TTC549 (cell line): ENCODE results near the gene RSPRY1.
"Not testable (repeated sequence)": the region's sequence is repeated elsewhere in the genome, so short reads cannot be mapped to it uniquely, and the experiment has no call there.

Experiments
- FAIRE-seq: peaks from 2 replicates; lab custom pipeline; 2012; peaks lifted over from hg19 to GRCh38; lab: Jason Lieb, UNC

RSPRY1 gene

GRCh38 chr16:57186872-57187854, 1.0 kb downstream of the RSPRY1 start:
- no peak for FAIRE-seq

GRCh38 chr16:57187902-57188710, 2.0 kb downstream of the RSPRY1 start:
- FAIRE-seq: not testable (repeated sequence)

GRCh38 chr16:57188711-57189002, 2.5 kb downstream of the RSPRY1 start:
- FAIRE-seq: no peak

- not testable (repeated sequence) for FAIRE-seq
Observed at GRCh38 chr16:57189527-57189926, 3.4 kb downstream of the RSPRY1 start.

- no peak for FAIRE-seq
Observed at GRCh38 chr16:57190136-57190535, 4.0 kb downstream of the RSPRY1 start.

GRCh38 chr16:57191056-57191571, 5.0 kb downstream of the RSPRY1 start:
- FAIRE-seq: no peak

GRCh38 chr16:57192146-57192545, 6.0 kb downstream of the RSPRY1 start:
- no peak for FAIRE-seq

- FAIRE-seq: no peak
Observed at GRCh38 chr16:57192720-57193486, 6.8 kb downstream of the RSPRY1 start.

GRCh38 chr16:57194512-57194911, 8.4 kb downstream of the RSPRY1 start:
- FAIRE-seq: no peak

GRCh38 chr16:57196286-57196685, 10.2 kb downstream of the RSPRY1 start:
- FAIRE-seq: no peak

GRCh38 chr16:57196753-57197152, 10.6 kb downstream of the RSPRY1 start:
- FAIRE-seq: no peak

- FAIRE-seq: not testable (repeated sequence)
Observed at GRCh38 chr16:57200321-57200720, 14.2 kb downstream of the RSPRY1 start.

GRCh38 chr16:57200926-57201325, 14.8 kb downstream of the RSPRY1 start:
- FAIRE-seq: not testable (repeated sequence)

- no peak for FAIRE-seq
Observed at GRCh38 chr16:57202095-57202886, 16.2 kb downstream of the RSPRY1 start.

GRCh38 chr16:57203451-57203850, 17.3 kb downstream of the RSPRY1 start:
- FAIRE-seq: no peak

- FAIRE-seq: no peak
Observed at GRCh38 chr16:57204675-57205074, 18.5 kb downstream of the RSPRY1 start.

GRCh38 chr16:57208926-57209325, 22.8 kb downstream of the RSPRY1 start:
- no peak for FAIRE-seq

GRCh38 chr16:57209780-57210179, 23.7 kb downstream of the RSPRY1 start:
- FAIRE-seq: no peak

- no peak for FAIRE-seq
Observed at GRCh38 chr16:57213462-57213861, 27.3 kb downstream of the RSPRY1 start.

GRCh38 chr16:57216968-57217367, 30.8 kb downstream of the RSPRY1 start:
- no peak for FAIRE-seq

GRCh38 chr16:57223057-57223456, 36.9 kb downstream of the RSPRY1 start:
- FAIRE-seq: no peak
